ENCODE results near the gene KLF15.

Gene KLF15

GRCh38 chr3:126308394-126309125 lies 48.6 kb downstream of the KLF15 start:
- no peak overlapping the region for H3K27ac ChIP-seq
- TF ChIP-seq CTCF (IDR thresholded peaks at IDR 0.05) (no peak), ZFX (IDR thresholded peaks at IDR 0.05; ENCODE audit: borderline replicate concordance) (no peak)

- TF ChIP-seq CTCF (IDR thresholded peaks at IDR 0.05) (no peak), ZFX (IDR thresholded peaks at IDR 0.05; ENCODE audit: borderline replicate concordance) (no peak)
- no peak overlapping the region for H3K27ac ChIP-seq
These were observed 49.4 kb downstream of the KLF15 start for GRCh38 chr3:126307591-126308393.

- no peak overlapping the region for H3K27ac ChIP-seq
- TF ChIP-seq ZFX (IDR thresholded peaks at IDR 0.05; ENCODE audit: borderline replicate concordance) = no peak
- no peak for TF ChIP-seq CTCF (IDR thresholded peaks at IDR 0.05)
These were observed 50.2 kb downstream of the KLF15 start for GRCh38 chr3:126306888-126307482.

DNA sequence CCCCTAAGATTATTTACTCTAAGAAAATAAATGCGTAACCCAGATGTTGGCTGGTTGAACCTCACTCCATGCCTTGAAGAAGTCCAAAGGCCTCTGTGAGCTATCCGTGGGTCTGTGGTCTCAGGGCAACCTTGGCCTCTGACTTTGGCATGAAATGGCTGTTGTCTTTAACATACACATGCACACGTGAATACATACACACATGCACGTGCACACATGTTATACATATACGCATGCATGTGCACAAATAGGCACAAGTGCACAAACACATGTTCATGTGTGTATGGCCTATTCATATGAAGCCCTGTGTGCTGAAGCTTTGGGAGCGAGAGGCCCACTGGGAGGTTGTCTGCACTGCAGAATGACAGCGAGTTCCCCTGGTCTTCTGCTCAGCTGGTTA lies 50.8 kb downstream of the KLF15 start:
- TF ChIP-seq ZFX (IDR thresholded peaks at IDR 0.05; ENCODE audit: borderline replicate concordance) (no peak), CTCF (IDR thresholded peaks at IDR 0.05) (no peak)
- no peak overlapping the region for H3K27ac ChIP-seq

DNA sequence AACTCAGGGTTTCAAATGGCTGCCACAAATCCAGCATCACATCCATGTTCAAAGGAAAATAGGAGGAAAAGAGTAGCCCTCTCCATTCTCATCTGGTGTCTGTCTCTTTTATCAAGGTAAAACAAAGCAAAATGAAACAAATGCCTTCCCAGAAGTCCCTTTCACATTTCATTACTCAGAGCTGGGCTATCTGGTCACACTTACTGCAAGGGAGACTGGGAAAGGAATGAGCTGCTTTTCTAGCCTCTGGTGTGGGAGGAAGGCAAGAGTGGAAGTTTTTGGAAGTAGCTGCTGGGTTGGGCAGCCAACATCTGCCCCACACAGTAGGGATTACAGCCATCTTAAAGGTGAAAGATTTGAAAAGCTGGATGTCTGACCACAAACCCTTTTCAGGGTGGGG lies 51.8 kb downstream of the KLF15 start:
- H3K27ac ChIP-seq = no peak overlapping the region

GRCh38 chr3:126304704-126305103 lies 52.5 kb downstream of the KLF15 start:
- TF ChIP-seq ZFX (IDR thresholded peaks at IDR 0.05; ENCODE audit: borderline replicate concordance) (no peak), CTCF (IDR thresholded peaks at IDR 0.05) (no peak)
- no peak overlapping the region for H3K27ac ChIP-seq

More for the DNA sequence above, 51.8 kb downstream of the KLF15 start:
- TF ChIP-seq CTCF (IDR thresholded peaks at IDR 0.05) = no peak
- no peak for TF ChIP-seq ZFX (IDR thresholded peaks at IDR 0.05; ENCODE audit: borderline replicate concordance)

Measured in 22Rv1 (cell line).